Left kidney (tissue), 8 donors: ENCODE data around the gene NIT2. TPM values are rescaled to one million over a fixed set of nuclear protein-coding genes. Genes with fewer than 3 reads are reported as not detected.
"Not testable (repeated sequence)": the region's sequence is repeated elsewhere in the genome, so short reads cannot be mapped to it uniquely, and the experiment has no call there.

Experiments used
- DNase-seq: peaks from one replicate; pipeline ENCODE4 v3.0.0-alpha.2; 2013
- long read RNA-seq, 8 donors: transcript quantifications; one replicate each; lab custom pipeline, GENCODE V29; 2026
- polyA plus RNA-seq: library from polyadenylated mRNA; unstranded; fragments of 120-200 nt; gene quantifications from one replicate; pipeline ENCODE4 v1.2.1, GENCODE V29; 2013; ENCODE audit not compliant: insufficient read length

NIT2 gene
- polyA plus RNA-seq, result 128 TPM
- long read RNA-seq, donor 1, full-length matches to known transcripts, result 45 of 53 reads
- long read RNA-seq, donor 1, partial matches to known transcripts, result 8 of 53 reads
- long read RNA-seq, donor 1, other reads (novel, unspliced or antisense), result 0 of 53 reads
- long read RNA-seq, donor 2, full-length matches to known transcripts, result 49 of 112 reads
- long read RNA-seq, donor 2, partial matches to known transcripts, result 55 of 112 reads
- long read RNA-seq, donor 2, other reads (novel, unspliced or antisense), result 8 of 112 reads
- long read RNA-seq, donor 3, full-length matches to known transcripts, result 35 of 75 reads
- long read RNA-seq, donor 3, partial matches to known transcripts, result 40 of 75 reads
- long read RNA-seq, donor 3, other reads (novel, unspliced or antisense), result 0 of 75 reads
- long read RNA-seq, donor 4, full-length matches to known transcripts, result 4 of 25 reads
- long read RNA-seq, donor 4, partial matches to known transcripts, result 21 of 25 reads
- long read RNA-seq, donor 4, other reads (novel, unspliced or antisense), result 0 of 25 reads
- long read RNA-seq, donor 5, full-length matches to known transcripts, result 84 of 190 reads
- long read RNA-seq, donor 5, partial matches to known transcripts, result 101 of 190 reads
- long read RNA-seq, donor 5, other reads (novel, unspliced or antisense), result 5 of 190 reads
- long read RNA-seq, donor 6, full-length matches to known transcripts, result 42 of 129 reads
- long read RNA-seq, donor 6, partial matches to known transcripts, result 77 of 129 reads
- long read RNA-seq, donor 6, other reads (novel, unspliced or antisense), result 10 of 129 reads
- long read RNA-seq, donor 7, full-length matches to known transcripts, result 59 of 142 reads
- long read RNA-seq, donor 7, partial matches to known transcripts, result 83 of 142 reads
- long read RNA-seq, donor 7, other reads (novel, unspliced or antisense), result 0 of 142 reads
- long read RNA-seq, donor 8, full-length matches to known transcripts, result 24 of 47 reads
- long read RNA-seq, donor 8, partial matches to known transcripts, result 14 of 47 reads
- long read RNA-seq, donor 8, other reads (novel, unspliced or antisense), result 9 of 47 reads

DNA sequence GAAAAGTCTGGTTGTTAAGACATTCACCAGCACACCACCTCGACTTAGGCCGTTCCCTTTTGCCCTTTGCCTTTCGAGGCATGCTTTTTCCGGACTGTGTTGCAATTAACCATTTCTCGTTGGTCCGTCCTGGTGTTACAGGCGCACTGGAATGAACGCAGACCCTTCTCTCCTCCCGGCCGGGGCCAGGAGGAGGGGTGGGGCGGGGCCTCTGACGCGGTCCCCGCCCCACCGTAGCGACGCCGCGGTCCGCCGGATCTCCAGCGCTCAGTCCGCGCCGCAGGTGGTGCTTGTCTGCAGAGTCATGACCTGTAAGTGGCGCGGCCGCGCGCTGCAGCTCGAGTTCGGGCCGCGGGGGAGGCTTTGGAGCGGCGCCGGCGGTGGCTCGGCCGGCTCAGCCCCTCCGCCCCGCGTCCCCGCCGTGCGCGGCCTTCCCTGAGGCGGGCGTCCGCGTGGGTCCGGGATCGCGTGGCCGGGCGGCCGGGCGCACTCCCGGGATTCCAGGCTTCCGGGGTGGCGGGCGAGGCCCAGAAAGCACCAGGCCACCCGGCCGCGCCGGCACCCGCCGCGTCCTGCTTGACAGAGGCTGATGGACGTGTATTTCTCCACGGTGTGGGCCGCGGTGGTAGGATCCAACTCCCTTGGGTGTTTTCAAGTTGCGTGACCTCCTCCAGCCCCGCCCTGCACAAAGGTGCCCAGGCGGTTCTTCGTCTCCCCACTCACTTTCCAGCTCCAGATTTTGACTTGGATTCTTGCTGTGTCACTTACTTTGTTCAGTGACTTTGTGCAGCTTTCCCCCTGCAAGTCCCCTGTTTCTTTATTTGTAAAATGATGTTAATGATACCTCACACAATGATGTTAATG is at the start of gene NIT2:
Gene NIT2, plus strand, starts transcription at position 270 of the 864 bp plus-strand sequence. Its CDS starts 35 bp downstream, at position 305.
- DNase-seq, result peak; percentile 79

- no peak for DNase-seq
Observed at GRCh38 chr3:100288288-100288894, 46.2 kb upstream of the NIT2 start.

- DNase-seq, result no peak
Observed at GRCh38 chr3:100289339-100289738, 45.2 kb upstream of the NIT2 start.

GRCh38 chr3:100295089-100295488 is 39.5 kb upstream of the NIT2 start:
- no peak for DNase-seq

DNA sequence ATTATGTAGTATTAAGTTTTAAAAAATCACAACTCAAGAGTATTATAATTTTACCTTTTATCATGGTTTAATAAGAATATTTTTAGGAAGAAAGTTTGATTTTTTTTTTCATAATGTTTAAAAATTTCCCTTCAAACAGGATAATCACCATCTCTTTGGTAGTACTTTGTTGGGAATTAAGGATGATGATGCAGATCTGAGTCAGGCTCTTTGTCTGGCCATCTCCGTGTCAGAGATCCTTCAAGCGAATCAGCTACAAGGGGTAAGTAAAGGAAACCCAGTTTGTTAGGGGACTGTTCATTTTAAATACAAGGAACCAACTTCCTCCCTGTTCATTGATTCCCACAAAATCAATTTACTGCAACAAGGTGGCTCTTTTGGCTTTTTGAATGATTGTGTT is 36.8 kb upstream of the NIT2 start:
- no peak for DNase-seq

- no peak for DNase-seq
Observed at GRCh38 chr3:100299016-100299415, 35.5 kb upstream of the NIT2 start.

GRCh38 chr3:100306695-100307094 is 27.9 kb upstream of the NIT2 start:
- DNase-seq, result no peak

DNA sequence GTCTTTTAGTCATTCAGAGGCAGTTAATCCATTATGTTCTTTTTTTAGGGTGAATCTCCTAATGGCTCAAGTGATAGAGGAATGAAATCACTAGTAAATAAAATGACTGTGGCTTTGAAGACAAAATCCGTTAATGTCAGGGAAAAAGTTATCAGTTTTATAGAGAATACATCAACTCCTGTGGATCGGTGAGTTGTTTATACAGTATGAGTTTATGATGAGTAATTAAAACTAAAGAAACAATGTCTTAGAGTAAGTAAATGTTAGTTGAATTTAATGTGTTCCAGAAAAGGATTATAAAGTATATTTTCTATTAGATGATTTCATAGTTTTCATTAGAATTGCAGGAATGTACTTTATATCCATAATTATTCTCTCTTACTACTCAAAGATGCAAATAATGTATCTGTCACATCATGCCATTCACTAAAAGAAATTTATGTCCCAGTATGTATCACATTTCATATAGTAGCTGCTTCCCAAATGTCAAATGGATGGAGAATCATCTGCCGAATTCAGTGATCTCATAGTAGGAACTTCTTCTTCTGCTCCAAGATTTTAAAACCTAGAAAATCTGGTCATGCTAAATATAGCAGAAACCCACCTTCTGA is 24.1 kb upstream of the NIT2 start:
- DNase-seq, result no peak

GRCh38 chr3:100311011-100311410 is 23.5 kb upstream of the NIT2 start:
- no peak for DNase-seq

DNA sequence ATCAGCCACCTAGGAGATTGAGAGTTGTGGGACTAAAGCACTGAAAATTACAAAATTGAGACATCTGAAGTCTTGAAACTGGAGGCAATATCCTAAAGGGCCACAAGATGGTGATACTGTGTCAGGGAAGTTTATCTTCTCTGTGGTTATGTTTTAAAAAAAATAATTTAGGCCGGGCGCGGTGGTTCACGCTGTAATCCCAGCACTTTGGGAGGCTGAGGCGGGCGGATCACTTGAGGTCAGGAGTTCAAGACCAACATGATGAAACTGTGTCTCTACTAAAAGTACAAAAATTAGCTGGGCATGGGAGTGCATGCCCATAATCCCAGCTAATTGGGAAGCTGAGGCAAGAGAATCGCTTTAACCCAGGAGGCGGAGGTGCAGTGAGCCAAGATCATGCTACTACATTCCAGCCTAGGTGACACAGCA is 17.9 kb upstream of the NIT2 start:
- DNase-seq, result peak; percentile 38

GRCh38 chr3:100317912-100318311 is 16.6 kb upstream of the NIT2 start:
- no peak for DNase-seq

DNA sequence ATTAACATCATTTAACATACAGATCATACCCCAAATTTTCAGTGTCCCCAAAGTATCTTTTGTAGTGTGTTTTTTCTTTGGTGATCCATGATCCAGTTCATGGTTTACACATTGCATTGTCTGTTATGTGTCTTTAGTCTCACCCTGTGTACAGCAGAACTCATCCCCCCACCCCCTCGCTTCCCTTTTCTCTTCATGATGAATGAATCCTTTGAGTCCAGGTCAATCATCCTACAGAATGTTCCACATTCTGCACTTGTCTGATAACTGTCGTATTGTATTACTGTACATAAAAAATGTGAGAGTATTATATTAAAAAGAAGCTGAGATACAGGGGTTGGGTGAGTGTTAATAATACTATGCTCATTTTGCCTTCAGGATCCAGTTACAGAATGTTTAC is 14.6 kb upstream of the NIT2 start:
- no peak for DNase-seq

DNA sequence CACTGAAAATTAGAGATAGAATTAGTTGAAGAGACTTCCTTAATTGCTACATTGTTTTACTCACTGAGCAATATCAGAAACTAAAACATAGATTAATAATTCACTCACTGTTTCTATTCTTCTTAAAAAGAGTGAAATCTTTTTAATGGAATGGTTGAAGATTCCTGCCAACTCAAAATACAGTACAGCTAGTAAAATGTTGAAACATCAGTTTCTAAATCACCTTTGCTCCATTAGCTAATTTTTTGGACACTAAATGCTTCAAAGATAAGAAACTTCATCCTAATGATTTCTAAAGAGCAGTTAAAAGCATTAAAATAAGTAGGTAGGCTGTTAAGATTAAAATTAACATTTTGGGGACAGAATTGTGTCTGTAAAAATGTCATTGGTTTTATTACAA is 10.5 kb upstream of the NIT2 start:
- DNase-seq, result no peak

- DNase-seq, result no peak
Observed at GRCh38 chr3:100325827-100326226, 8.7 kb upstream of the NIT2 start.

DNA sequence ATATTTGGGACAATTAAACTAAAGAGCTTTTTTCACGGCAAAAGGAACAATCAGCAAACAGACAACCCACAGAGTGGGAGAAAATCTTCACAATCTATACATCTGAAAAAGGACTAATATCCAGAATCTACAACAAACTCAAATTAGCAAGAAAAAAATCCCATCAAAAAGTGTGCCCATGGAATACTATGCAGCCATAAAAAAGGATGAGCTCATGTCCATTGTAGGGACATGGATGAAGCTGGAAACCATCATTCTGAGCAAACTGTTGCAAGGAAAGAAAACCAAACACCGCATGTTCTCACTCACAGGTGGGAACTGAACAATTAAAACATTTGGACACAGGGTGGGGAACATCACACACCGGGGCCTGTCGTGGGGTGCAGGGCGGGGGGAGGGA is 7.2 kb upstream of the NIT2 start:
- not testable (repeated sequence) for DNase-seq

- DNase-seq, result no peak
Observed at GRCh38 chr3:100329800-100330489, 4.6 kb upstream of the NIT2 start.

DNA sequence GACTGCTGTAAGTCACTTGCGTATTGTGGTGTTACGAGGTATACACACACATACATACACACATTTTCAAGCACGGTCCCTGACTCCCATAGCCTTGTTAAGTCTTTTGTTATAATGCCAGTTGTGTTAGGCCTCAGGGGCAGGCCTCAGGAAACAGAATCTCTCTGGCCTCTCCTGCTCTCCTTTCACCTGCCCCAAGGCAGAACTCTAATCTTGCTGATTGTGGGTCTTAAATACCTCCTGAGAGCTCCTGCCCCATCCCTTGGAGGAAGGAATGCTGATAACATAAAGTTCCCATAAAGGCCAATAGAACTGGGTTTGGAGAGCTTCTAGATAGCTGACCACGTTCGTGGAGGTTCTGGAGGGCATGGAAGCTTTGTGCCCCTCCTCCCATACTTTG is 3.9 kb upstream of the NIT2 start:
- no peak for DNase-seq

- DNase-seq, result no peak
Observed at GRCh38 chr3:100331660-100332059, 2.9 kb upstream of the NIT2 start.

DNA sequence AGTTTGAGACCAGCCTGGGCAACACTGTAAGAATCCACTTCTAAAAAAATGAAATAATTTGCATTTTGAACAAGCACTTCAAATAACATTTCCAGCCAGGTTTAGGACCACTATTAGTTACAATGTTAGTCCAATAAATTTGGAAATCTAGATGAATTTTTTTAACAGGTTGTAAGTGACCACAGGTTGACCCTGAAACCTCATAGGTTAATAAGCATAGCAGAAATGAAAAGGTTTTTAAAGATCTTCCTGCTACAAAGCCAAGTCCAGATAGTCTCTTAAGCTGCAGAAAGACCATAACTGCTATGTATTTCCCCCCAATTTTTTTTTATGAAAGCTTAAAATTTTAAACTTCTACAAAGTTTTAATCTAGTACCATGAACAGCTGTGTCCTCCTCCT is 1.5 kb upstream of the NIT2 start:
- DNase-seq, result no peak

- DNase-seq, result no peak
Observed at GRCh38 chr3:100333970-100334487, 528 bp upstream of the NIT2 start.
